HUES48 (cell line): Measurements from ENCODE around the gene SEMA6D.

Experiments
- H3K27ac ChIP-seq: one replicate; pipeline ENCODE4 v1.7.0; 2013; ENCODE audit warnings: low read depth, low read length, inconsistent platforms
- H3K27me3 ChIP-seq: 2 replicates; pipeline ENCODE4 v1.6.1; 2013; ENCODE audit warnings: mild to moderate bottlenecking, low read length; ENCODE audit not compliant: control insufficient read depth, insufficient read depth
- H3K36me3 ChIP-seq: 2 replicates; pipeline ENCODE4 v1.6.1; 2013; ENCODE audit warnings: low read length; ENCODE audit not compliant: control insufficient read depth, insufficient read depth
- H3K4me1 ChIP-seq: 2 replicates; pipeline ENCODE4 v1.6.1; 2013; ENCODE audit warnings: mild to moderate bottlenecking, low read length; ENCODE audit not compliant: control insufficient read depth, insufficient read depth
- H3K4me3 ChIP-seq: 2 replicates; pipeline ENCODE4 v1.5.1; 2013; ENCODE audit warnings: mild to moderate bottlenecking, low read depth, low read length
- H3K9ac ChIP-seq: 2 replicates; pipeline ENCODE4 v1.6.1; 2013; ENCODE audit warnings: mild to moderate bottlenecking, low read depth, low read length, moderate library complexity
- H3K9me3 ChIP-seq: 2 replicates; pipeline ENCODE4 v1.6.1; 2013; ENCODE audit warnings: low read length; ENCODE audit not compliant: control insufficient read depth, insufficient read depth

The SEMA6D gene

GRCh38 chr15:47781527-47781926 is 64.2 kb downstream of the SEMA6D start:
- H3K27ac ChIP-seq, result no peak overlapping the region
- no peaks in the 10 kb centered on the region for H3K9me3 ChIP-seq
- H3K27me3 ChIP-seq, result no peaks in the 10 kb centered on the region
- no peak overlapping the region for H3K9ac ChIP-seq
- H3K4me3 ChIP-seq, result no peak overlapping the region
- no peaks in the 10 kb centered on the region for H3K36me3 ChIP-seq
- H3K4me1 ChIP-seq, result peaks cover 31% of the 10 kb centered on the region

DNA sequence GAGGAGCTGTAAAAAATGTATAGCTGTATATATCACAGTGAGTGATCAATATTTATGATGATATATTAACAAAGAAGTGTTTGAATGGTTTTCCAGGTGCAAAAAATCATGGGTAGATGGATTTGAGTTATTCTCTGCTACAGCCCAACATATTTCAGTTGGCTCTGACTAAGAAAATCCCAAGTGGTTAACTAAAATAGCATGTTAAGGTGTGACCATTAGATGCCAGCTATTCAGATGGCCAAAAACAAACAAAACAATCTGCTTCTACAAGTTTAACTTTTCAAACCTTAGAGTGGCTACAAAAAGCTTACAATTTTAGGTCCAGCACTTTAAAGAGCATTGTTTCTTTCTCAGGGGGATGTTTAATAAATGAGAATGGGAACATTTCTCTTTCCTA is 67.5 kb downstream of the SEMA6D start:
- Histone ChIP-seq H3K36me3 (no peaks in the 10 kb centered on the region), H3K4me1 (peaks cover 1% of the 10 kb centered on the region), H3K27ac (no peak overlapping the region), H3K27me3 (no peaks in the 10 kb centered on the region), H3K9me3 (no peaks in the 10 kb centered on the region), H3K4me3 (no peak overlapping the region), H3K9ac (no peak overlapping the region)

DNA sequence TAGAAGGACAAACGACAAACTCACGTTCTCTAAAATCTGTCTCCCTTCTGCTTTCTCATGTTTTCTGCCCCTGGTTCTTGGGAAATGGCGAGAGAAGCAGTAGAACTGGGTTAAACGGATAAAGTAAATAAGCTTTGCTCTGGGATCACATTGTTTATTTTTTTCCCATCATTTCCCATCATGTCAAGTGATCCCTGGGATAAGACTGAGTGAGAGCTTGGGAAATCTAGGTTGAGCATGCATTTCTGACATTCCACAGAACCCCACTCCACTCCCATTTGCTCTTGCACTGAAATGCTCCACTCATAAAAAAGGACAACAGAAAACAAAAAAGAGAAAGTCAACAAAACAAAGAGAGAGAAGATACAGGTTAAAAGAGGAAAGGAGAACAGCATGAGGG is 69.1 kb downstream of the SEMA6D start:
- Histone ChIP-seq H3K27ac (no peak overlapping the region), H3K9me3 (no peaks in the 10 kb centered on the region), H3K27me3 (no peaks in the 10 kb centered on the region), H3K9ac (no peak overlapping the region), H3K4me1 (peaks cover 5% of the 10 kb centered on the region; the same call in 1 of the 2 replicates), H3K36me3 (no peaks in the 10 kb centered on the region), H3K4me3 (no peak overlapping the region)

DNA sequence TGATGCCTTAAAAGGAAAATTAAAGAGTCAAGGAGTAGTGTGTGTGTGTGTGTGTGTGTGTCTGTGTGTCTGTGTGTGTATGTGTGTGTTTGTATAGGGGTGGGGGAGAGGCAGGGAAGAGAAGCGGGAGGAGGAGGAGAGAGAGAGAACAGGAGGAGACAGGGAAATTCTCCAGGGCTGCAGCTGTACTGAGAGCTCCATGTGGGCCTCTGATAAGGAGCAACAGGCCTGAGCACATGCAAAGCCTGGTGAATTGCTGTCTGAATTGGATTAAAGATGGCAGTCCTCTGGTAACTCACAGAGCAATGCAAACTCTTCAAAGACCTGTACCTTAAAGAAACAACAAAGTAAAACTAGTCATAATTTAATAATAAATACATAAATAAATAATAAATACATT is 70.6 kb downstream of the SEMA6D start:
- Histone ChIP-seq H3K27me3 (no peaks in the 10 kb centered on the region), H3K4me3 (no peak overlapping the region), H3K9me3 (no peaks in the 10 kb centered on the region), H3K36me3 (no peaks in the 10 kb centered on the region), H3K27ac (no peak overlapping the region), H3K9ac (no peak overlapping the region), H3K4me1 (peaks cover 5% of the 10 kb centered on the region; the same call in 1 of the 2 replicates)

DNA sequence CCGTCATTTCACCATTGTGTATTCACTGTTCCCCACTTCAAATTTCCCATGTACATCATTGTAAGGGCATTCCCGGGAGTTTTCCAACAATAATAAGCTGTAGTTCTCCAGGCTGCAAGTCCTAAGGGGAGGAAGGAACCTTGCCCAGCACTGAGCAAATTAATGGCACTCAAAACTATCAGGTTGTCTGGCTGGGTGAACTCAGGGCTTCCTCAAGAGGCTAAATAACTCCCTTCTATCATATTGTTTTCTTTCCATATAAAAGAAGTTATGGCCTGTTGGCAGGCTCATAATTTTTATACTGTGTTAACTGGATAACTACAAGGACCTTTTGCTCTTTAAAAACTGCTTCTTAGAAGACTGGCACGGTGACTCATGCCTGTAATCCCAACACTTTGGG is 71.4 kb downstream of the SEMA6D start:
- peaks cover 5% of the 10 kb centered on the region; the same call in 1 of the 2 replicates for H3K4me1 ChIP-seq
- no peaks in the 10 kb centered on the region for H3K9me3 ChIP-seq
- no peak overlapping the region for H3K27ac ChIP-seq

GRCh38 chr15:47791161-47791560 is 73.9 kb downstream of the SEMA6D start:
- H3K4me1 ChIP-seq, result peaks cover 5% of the 10 kb centered on the region; the same call in 1 of the 2 replicates
- H3K4me3 ChIP-seq, result no peak overlapping the region
- H3K36me3 ChIP-seq, result no peaks in the 10 kb centered on the region
- no peaks in the 10 kb centered on the region for H3K9me3 ChIP-seq
- no peaks in the 10 kb centered on the region for H3K27me3 ChIP-seq
- H3K27ac ChIP-seq, result no peak overlapping the region
- H3K9ac ChIP-seq, result no peak overlapping the region

More for the DNA sequence above, 71.4 kb downstream of the SEMA6D start:
- no peaks in the 10 kb centered on the region for H3K36me3 ChIP-seq
- H3K9ac ChIP-seq, result no peak overlapping the region
- no peak overlapping the region for H3K4me3 ChIP-seq
- H3K27me3 ChIP-seq, result no peaks in the 10 kb centered on the region

- Histone ChIP-seq H3K9me3 (no peaks in the 10 kb centered on the region), H3K36me3 (no peaks in the 10 kb centered on the region), H3K27ac (no peak overlapping the region), H3K27me3 (no peaks in the 10 kb centered on the region), H3K4me3 (no peak overlapping the region), H3K4me1 (peaks cover 8% of the 10 kb centered on the region; the same call in 1 of the 2 replicates), H3K9ac (no peak overlapping the region)
Observed at GRCh38 chr15:47792231-47792630, 74.9 kb downstream of the SEMA6D start.

DNA sequence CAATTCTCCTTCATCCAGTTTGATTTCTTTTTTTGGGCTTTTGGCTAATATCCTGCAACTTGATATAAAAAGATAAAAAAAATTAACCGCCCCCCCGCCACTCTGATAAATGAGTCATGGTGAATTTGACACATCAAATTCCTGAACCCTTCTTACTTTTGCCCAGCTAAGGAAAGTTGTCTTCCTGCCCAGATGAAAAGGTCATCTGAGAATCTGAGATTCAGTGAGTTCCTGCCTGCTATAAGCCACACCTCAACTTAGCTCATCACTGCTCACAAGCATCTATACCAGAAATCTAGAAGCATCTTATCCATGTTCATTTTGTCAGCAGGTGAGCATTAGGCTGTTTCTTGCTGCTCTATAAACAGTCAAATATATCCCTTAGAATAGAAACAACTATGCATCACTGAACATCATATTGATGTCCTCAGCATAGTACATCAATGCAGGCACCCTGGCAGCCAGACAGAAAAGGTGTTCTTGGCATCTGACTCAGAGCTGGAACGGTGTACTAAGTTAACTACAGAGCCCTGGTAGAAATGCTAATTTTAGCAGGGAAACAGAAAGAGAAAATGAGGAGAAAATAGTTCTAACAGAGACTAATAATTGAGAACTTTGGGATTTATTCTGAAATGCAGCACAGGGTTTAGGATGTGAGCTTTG is 77.1 kb downstream of the SEMA6D start:
- Histone ChIP-seq H3K27ac (no peak overlapping the region), H3K4me3 (no peak overlapping the region), H3K36me3 (no peaks in the 10 kb centered on the region), H3K9me3 (no peaks in the 10 kb centered on the region), H3K9ac (no peak overlapping the region), H3K4me1 (peaks cover 8% of the 10 kb centered on the region; the same call in 1 of the 2 replicates), H3K27me3 (no peaks in the 10 kb centered on the region)

GRCh38 chr15:47795864-47796263 is 78.6 kb downstream of the SEMA6D start:
- H3K9ac ChIP-seq, result no peak overlapping the region
- no peak overlapping the region for H3K4me3 ChIP-seq
- H3K27me3 ChIP-seq, result no peaks in the 10 kb centered on the region
- H3K4me1 ChIP-seq, result peaks cover 6% of the 10 kb centered on the region; the same call in 1 of the 2 replicates
- no peaks in the 10 kb centered on the region for H3K9me3 ChIP-seq
- H3K36me3 ChIP-seq, result no peaks in the 10 kb centered on the region
- no peak overlapping the region for H3K27ac ChIP-seq

DNA sequence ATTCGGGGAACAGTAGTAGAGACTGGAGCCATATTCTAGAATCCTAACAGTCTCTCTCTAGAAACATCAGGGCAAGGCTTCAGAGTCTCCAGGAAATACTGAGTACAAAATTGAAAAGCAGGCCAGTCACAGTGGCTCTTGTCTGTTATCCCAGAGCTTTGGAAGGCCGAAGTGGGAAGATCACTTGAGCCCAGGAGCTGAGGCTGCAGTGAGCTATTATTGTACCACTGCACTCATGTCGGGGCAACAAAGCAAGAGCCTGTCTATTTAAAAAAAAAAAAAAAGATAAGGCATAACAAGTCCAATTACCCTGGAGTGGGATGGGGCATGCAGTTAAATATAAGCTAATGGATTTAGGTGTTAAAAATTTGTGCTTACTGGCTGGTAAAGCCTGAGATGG is 79.0 kb downstream of the SEMA6D start:
- H3K27ac ChIP-seq, result no peak overlapping the region
- no peaks in the 10 kb centered on the region for H3K27me3 ChIP-seq
- H3K4me3 ChIP-seq, result no peak overlapping the region
- peaks cover 4% of the 10 kb centered on the region; the same call in 1 of the 2 replicates for H3K4me1 ChIP-seq
- H3K9ac ChIP-seq, result no peak overlapping the region
- no peaks in the 10 kb centered on the region for H3K36me3 ChIP-seq
- no peaks in the 10 kb centered on the region for H3K9me3 ChIP-seq

DNA sequence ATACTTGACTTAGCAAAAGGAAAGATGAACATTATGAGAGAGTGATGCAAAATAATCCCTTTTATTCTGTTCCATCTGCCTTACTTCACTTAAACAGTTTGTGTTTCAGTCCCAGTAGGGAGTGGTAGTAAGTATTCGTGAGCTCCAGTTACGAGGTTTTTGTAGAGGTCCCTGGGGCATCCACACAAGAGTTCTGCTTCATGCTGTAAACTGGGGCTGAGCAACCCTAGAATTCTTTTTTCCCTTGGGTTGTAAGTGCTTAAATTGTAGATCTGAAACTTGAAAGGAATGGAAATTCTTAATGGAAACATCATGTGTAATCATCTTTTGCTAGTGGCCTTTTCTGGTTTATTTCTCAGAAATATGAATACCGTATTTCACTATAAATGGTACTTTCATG is 79.5 kb downstream of the SEMA6D start:
- Histone ChIP-seq H3K9ac (no peak overlapping the region), H3K36me3 (no peaks in the 10 kb centered on the region), H3K4me3 (no peak overlapping the region), H3K27me3 (no peaks in the 10 kb centered on the region), H3K4me1 (peaks cover 4% of the 10 kb centered on the region; the same call in 1 of the 2 replicates), H3K9me3 (no peaks in the 10 kb centered on the region), H3K27ac (no peak overlapping the region)
